TTC549 (cell line): ENCODE measurements around the gene GDPD5.

ENCODE experiments used
- FAIRE-seq: peaks from 2 replicates; lab custom pipeline; 2012; peaks lifted over from hg19 to GRCh38; lab: Jason Lieb, UNC

GDPD5 gene

DNA sequence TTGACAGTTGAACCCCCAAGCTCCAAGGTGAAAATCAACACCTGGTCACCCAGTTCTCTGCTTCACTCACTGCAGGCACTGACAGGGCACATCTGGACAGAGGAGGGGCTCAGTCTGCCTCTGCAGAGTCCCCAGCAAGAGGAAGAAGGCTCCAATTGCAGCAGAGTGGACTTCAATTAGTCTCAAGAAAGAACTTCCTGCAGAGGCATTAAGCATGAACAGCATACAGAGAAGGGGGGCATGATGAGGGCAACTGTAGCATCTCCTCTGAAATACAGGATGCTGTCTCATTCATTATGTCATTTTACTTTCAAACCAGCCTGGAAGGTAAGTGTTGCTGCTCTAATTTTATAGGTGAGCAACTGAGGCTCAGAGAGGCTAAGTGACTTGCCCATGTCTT lies 11.1 kb downstream of the GDPD5 start:
- FAIRE-seq, result no peak

GRCh38 chr11:75513250-75513649 lies 12.5 kb downstream of the GDPD5 start:
- FAIRE-seq, result no peak

DNA sequence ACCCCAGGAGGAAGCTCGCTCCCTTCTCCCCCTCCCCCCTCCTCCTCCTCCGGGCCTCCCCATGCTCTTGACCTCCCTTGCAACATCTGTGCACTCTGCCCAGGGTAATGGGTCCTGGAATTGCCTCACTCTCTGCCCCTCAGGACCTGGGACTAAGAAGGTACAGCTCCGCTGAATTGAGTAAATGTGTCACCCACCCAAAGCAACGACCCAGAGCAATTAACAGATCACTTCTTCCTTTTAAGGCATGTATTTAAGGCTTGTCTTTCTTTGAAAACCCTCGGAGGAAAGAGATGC lies 15.1 kb downstream of the GDPD5 start:
- no peak for FAIRE-seq

GRCh38 chr11:75510004-75510722 lies 15.6 kb downstream of the GDPD5 start:
- no peak for FAIRE-seq

DNA sequence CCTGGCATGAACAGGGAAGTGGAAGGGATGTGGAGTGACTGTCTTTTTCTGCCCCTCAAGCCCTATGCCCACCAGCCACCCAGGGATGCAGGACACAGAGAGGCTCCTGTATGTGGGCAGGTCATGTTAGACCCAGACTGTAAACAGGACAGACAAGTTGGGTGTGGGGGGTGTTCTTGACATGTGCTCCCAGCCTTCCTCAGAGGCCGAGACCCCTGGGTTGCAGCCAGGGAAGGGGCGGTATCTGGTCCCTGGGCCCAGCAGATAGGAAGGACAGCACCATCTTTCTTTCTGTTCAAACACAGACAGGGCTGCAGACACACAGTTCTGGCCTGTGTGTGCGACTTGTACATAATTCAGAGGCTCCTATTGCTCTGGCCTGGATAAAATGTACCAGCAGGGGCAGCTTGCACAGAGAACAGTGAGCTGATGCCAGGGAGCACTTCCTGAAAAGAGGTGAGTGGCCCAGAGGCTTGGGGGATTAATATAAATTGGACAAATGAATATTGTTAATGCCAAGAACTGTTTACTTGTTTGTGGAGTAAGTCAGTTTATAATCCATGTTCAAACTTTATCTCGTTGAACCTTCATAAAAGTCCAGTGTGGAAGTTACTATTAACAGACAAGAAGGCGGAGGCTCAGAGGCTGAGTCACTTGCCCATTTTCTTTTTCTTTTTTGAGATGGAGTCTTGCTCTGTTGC lies 16.6 kb downstream of the GDPD5 start:
- FAIRE-seq, result no peak

- FAIRE-seq, result no peak
These were observed 17.6 kb downstream of the GDPD5 start for GRCh38 chr11:75508051-75508561.

GRCh38 chr11:75507571-75507970 lies 18.2 kb downstream of the GDPD5 start:
- no peak for FAIRE-seq

DNA sequence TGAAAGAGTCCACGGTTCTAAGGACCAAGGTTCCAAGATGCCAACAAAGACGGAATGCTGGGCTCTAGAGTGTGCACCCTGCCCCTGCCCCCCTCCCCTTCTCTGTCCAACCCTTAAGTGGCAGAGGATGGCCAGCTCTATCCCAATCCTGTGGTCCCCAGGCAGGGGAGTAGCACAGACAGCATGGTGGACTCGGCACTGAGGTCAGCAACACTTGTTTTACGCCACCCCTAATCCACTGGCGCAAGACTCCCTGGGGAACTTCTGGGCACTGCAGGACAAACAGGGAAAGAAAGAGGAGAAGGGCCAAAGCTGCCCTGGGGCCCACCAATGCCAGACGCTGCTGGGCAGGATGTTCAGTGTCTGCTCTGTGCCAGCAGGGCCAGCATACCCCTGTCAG lies 18.9 kb downstream of the GDPD5 start:
- FAIRE-seq, result no peak

DNA sequence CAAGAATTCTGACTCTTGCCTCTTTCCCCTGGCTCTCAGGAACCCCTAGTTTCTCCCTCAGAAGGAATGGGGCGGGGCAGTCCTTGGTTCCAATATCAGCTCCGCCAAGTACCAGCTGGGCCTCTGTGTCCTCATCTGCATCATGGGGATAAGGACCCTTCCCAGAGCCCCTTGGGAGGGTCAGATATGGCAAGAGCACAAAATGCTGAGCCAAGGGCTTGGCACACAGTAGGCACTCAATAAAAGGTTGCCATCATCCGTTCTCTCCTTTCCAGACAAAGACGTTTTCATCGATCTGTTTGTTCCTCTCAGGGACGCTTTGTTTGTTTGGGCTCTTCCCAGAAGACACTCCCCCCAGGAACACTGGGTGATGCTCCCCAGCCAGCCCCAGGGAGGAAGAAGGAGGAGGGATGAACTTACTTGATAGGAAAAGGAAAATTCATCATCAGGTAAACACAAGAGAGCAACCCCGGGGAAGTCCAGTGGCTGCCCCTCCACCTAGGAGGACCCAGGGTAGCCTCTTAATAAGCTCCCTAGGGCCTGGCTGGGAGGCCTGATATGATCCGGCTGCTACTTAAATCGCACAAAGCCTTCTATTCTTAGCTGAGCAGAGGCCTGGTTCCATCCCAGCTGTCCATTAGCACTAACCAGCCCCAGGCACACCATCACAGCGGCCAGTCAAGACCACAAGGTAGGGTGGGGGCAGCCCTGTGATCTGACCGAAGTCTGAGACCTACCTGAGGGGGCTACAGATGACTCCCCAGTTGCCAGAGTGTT lies 19.6 kb downstream of the GDPD5 start:
- no peak for FAIRE-seq

DNA sequence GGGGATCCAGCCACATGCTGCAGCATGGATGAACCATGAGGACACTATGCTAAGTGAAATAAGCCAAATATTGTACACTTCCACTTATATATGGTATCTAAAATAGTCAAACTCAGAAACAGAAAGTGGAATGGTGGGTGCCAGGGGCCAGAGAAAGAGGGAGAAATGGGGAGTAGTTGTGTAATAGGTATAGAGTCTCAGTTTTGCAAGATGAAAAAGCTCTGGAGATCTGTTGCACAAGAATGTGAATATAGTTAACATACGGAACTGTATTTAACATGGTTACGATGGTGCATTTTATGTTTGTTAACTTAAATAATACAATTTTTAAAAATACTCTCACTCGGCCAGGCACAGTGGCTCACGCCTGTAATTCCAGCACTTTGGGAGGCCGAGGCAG lies 21.2 kb downstream of the GDPD5 start:
- FAIRE-seq, result no peak

GRCh38 chr11:75503531-75504099 lies 22.1 kb downstream of the GDPD5 start:
- FAIRE-seq, result no peak

DNA sequence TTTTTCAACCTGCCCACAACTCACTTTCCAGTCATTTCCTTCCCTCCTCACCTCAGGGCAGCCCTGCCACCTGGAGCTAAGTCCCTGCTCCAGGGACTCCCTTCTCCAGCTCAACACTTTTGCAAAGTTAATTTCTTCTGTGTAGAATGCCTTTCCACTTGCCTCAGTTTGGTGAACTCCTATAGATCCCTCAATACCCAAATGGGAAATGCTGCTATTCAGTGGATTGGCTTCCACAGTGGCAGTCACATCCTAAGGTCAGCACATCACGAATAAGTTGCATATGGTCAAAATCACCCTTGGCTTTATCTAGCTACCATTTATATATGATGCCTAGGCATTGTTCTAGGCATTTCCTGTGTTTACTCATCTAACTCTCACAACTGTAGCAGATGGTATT lies 23.6 kb downstream of the GDPD5 start:
- FAIRE-seq, result no peak

DNA sequence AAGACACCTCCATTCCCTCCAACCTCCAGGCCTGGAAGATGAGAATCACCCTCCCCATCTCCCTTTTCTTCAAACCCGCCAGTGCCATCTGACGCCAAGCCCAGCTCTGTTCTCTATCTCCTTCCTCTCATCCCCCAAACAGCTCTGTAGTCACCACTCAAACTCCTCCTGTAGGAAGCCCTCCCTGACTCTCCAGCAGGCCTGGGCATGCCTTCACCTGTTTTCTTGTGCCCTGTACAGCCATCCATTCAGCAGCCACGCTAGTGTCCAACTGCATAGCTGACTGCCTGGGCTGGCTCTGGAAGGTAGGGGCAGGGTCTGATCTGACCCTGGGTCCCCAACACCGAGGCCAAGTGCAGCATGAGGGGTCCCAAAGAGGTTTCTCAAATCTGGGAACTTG lies 25.0 kb downstream of the GDPD5 start:
- no peak for FAIRE-seq

DNA sequence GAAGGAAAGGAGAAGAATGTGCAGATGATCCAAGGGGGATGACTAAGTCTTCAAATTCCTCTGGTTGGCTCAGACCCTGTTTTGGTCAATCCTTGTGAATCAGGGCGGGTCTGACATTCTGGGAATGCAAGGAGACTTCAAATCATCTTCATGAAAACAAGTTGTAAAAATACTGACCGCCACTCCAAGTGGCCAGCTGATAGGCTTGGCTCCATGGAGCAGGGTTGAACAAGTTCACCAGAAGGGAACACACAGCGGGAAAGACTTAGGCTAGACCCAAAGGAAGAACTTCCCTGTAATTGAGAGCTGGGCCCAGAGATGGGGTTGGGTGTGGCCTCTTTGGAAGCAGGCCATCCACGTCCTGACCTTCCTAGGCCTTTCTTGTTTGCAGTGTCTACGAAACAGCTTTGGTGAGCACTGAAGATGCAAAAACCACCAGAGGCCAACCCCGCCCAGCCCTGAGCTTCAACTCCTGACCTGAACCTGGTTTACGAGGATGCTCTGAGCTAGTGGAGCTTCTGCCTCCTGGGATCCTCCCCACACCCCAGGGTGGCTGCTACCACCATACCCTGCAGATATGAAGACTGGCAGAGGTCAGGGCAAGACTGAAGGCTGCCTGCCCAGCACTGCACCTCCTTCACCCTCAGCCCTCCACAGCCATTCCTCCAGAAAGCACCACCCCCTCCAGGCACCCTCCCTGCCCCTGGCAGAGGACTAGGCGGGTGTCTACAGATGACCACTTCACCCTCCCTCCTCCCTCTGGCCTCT lies 26.1 kb downstream of the GDPD5 start:
- no peak for FAIRE-seq

DNA sequence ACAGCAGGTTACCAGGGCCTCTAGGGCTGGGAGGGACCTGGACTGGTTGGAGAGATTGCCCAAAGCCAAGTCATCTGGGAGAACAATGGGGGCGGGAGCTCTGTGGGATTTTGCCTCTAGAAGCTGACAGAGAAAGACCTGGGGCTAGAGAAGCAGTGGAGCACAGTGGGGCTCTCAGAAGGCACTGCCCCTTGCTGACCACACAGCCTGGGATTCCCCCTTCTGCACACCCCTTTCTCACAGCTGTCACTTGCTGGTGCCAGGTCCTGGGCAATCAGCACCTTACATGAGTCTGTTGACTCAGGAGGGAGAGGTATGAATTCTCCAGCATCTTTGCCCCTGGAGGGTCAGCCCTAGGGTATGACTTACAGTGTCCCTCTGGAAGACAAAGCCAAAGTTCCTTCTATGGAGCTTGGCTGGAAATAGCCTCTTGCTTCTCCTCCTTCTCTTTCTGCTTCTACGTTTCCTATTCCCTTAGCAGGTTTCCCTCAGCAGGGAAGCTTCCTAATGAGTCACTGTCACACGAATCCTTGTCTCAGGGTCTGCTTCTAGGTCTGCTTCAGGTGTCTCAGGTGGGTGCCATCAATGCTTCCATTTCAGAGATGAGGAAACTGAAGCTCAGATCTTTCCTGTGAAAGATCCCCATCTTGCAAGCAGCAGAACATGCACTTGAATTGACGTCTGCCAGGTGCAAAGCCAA lies 27.0 kb downstream of the GDPD5 start:
- no peak for FAIRE-seq

GRCh38 chr11:75497788-75498409 lies 27.8 kb downstream of the GDPD5 start:
- no peak for FAIRE-seq

GRCh38 chr11:75496305-75496752 lies 29.4 kb downstream of the GDPD5 start:
- no peak for FAIRE-seq

DNA sequence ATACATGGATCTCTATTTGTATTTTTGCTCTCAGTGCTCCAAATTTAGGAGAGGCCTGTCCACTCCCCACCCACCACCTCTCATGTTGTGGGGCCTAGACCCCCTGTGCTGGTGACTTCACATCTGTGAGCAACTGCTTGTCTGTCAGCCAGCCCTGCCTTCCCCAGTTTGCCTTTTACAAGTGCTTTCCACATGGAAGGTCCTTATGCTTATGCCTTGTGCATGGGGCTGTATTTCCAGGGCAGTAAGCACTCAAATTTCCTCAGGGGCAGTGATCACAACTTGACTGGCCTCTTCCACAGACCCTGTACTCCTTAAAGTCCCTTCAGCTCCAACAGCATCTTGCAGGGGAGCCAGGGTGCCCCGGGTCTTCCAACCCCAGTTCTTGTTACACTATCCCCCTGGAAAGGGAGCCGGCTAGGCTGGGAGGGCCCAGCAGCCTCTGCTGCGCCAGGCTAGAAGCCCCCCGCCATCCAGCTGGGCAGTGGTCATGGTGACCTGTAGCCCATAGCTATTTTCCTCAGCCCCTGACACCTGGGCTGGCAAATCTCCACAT lies 29.9 kb downstream of the GDPD5 start:
- no peak for FAIRE-seq

GRCh38 chr11:75493626-75494025 lies 32.1 kb downstream of the GDPD5 start:
- no peak for FAIRE-seq

DNA sequence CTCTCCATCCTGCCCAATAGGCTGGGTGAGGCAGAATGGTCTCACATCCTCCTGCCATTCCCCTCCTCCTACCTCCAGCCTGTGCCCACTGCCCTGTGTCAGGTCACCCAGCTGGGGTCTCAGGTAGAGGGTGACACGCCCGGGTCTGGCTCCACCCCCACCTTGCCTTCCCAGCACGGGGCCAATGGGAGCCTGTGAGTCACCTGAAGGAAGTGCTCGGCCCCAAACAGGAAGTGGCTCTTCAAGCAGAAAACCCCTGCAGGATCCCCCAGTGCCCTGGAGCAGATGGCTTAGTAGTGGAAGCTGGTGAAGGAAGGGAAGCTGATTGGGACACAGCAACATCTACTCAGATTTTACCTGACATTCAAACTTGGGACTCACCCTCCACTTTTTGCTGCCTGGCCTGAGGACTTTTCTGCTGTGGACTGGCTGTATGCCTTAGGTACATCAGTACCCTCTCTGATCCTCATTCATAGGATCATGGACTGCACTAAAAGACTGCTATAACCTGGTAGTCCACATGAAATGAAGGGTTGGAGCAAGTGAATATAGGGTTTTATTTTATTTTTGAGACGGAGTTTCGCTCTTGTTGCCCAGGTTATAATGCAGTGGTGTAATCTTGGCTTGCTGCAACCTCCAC lies 33.4 kb downstream of the GDPD5 start:
- no peak for FAIRE-seq
